ENCODE results near the gene TRPM3.

TRPM3 gene

GRCh38 chr9:70801181-70801829 lies 320.1 kb downstream of the TRPM3 start:
- DNase-seq (ENCODE audit: extremely low read depth, low read depth), result no peak

GRCh38 chr9:70798018-70798417 lies 323.4 kb downstream of the TRPM3 start:
- TF ChIP-seq CTCF (IDR thresholded peaks at IDR 0.05; ENCODE audit: low read depth, low read length), result no peak
- no peak for DNase-seq (ENCODE audit: extremely low read depth, low read depth)

More at GRCh38 chr9:70801181-70801829, 320.1 kb downstream of the TRPM3 start:
- TF ChIP-seq CTCF (IDR thresholded peaks at IDR 0.05; ENCODE audit: low read depth, low read length), result no peak

GRCh38 chr9:70795841-70796240 lies 325.6 kb downstream of the TRPM3 start:
- TF ChIP-seq CTCF (IDR thresholded peaks at IDR 0.05; ENCODE audit: low read depth, low read length), result no peak
- DNase-seq (ENCODE audit: extremely low read depth, low read depth), result no peak

- no peak for TF ChIP-seq CTCF (IDR thresholded peaks at IDR 0.05; ENCODE audit: low read depth, low read length)
Measured at GRCh38 chr9:70792796-70793195, 328.6 kb downstream of the TRPM3 start.

GRCh38 chr9:70791936-70792335 lies 329.5 kb downstream of the TRPM3 start:
- DNase-seq (ENCODE audit: extremely low read depth, low read depth), result no peak
- TF ChIP-seq CTCF (IDR thresholded peaks at IDR 0.05; ENCODE audit: low read depth, low read length), result no peak

More at GRCh38 chr9:70792796-70793195, 328.6 kb downstream of the TRPM3 start:
- DNase-seq (ENCODE audit: extremely low read depth, low read depth), result no peak

GRCh38 chr9:70789086-70789485 lies 332.3 kb downstream of the TRPM3 start:
- TF ChIP-seq CTCF (IDR thresholded peaks at IDR 0.05; ENCODE audit: low read depth, low read length), result no peak
- no peak for DNase-seq (ENCODE audit: extremely low read depth, low read depth)

GRCh38 chr9:70784456-70784855 lies 337.0 kb downstream of the TRPM3 start:
- TF ChIP-seq CTCF (IDR thresholded peaks at IDR 0.05; ENCODE audit: low read depth, low read length), result no peak
- DNase-seq (ENCODE audit: extremely low read depth, low read depth), result no peak
